Astrocyte of the cerebellum (primary cell): ENCODE measurements around the gene HERC5.

Source experiments
- DNase-seq: peaks from one replicate; pipeline ENCODE4 v3.0.0-alpha.2; 2011; ENCODE audit warnings: low read depth
- H3K4me3 ChIP-seq: 2 replicates; pipeline ENCODE4 v1.5.1; 2011; ENCODE audit warnings: mild to moderate bottlenecking, low read depth, low read length, moderate library complexity
- in situ Hi-C: cut with HindIII; loops from 2 replicates; pipeline ENCODE4 v1.10.0; 2017; ENCODE audit warnings: low sequenced_read_pairs
- TF ChIP-seq, protein P1 (sequence below): IDR thresholded peaks from 2 replicates; pipeline ENCODE4 v1.5.1; 2012; ENCODE audit warnings: low read length, low read depth, moderate library complexity, mild to moderate bottlenecking; ENCODE audit errors: missing control alignments

HERC5 gene

GRCh38 chr4:88549815-88550214 is 92.9 kb downstream of the HERC5 start:
- DNase-seq: no peak
- TF ChIP-seq, protein P1, sequence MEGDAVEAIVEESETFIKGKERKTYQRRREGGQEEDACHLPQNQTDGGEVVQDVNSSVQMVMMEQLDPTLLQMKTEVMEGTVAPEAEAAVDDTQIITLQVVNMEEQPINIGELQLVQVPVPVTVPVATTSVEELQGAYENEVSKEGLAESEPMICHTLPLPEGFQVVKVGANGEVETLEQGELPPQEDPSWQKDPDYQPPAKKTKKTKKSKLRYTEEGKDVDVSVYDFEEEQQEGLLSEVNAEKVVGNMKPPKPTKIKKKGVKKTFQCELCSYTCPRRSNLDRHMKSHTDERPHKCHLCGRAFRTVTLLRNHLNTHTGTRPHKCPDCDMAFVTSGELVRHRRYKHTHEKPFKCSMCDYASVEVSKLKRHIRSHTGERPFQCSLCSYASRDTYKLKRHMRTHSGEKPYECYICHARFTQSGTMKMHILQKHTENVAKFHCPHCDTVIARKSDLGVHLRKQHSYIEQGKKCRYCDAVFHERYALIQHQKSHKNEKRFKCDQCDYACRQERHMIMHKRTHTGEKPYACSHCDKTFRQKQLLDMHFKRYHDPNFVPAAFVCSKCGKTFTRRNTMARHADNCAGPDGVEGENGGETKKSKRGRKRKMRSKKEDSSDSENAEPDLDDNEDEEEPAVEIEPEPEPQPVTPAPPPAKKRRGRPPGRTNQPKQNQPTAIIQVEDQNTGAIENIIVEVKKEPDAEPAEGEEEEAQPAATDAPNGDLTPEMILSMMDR: no peak
- in situ Hi-C loops: no loop called here
- H3K4me3 ChIP-seq: no peak overlapping the region
